ENCODE measurements around the gene PHYHD1.
A peak's percentile ranks its signal among the peaks of the same experiment; 100 is the strongest.
"Not testable (repeated sequence)": the region's sequence is repeated elsewhere in the genome, so short reads cannot be mapped to it uniquely, and the experiment has no call there.

The PHYHD1 gene

DNA sequence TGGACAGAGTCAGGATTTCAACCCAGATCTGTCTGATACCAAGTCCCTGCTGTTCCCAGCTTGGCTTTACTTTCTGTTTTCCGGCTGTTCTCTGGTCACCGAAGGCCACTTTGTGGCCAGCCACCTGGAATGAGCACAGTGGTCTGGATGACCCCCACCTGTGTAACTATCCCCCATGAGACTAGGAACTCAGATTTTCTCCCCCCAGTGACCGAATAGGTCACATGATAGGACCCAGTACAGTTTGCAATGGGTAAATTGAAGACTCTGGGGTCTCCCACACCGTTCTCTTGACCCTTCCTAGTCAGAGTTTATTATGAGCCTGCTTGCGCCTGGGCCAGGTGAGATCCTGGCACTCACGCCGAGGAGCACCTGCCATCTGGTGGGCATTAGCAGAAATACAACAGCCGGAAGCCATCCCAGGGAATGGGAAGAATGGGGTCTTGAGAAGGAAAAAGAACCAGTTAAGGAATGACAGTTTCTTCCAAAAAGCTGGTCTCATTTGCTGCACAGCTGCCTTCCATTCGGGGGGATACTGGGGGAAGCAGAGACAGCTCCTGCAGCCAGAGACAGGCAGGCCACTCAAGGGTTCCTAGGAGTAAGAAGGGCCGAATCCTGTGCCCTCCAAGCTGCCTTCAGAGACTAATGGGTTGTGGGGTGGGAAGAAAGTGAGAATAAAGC, 7.1 kb downstream of the PHYHD1 start:
- peak; percentile 31 for DNase-seq

DNA sequence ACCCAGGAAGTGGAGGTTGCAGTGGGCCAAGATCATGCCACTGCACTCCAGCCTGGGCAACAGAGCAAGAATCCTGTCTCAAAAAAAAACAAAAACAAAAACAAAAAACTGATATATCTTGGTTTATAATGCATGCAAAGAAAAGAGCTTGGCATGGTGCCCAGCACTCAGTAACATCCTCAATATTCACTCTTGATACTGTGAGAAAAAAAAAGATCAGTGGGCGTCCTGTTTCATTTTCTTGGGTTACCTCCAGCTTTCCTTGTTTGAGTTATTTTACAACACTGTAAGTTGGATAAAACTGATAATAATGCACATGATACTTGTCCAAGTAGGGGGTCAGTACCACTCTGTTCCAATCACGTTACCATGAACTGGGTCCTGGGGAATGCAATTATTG, 7.8 kb downstream of the PHYHD1 start:
- no peak for DNase-seq

DNA sequence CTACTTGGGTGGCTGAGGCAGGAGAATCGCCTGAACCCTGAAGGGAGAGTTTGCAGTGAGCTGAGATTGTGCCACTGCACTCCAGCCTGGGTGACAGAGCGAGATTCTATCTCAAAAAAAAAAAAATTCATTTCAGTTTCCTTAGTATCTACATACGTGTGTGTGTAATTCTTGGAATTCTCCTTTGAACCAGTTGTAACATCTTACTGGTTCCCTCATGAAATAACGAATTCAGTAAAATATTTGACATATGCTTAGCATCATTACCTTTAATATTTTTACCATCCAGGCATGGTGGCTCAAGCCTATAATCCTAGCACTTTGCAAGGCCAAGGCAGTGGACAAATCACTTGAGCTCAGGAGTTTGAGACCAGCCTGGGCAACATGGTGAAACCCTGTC, 8.8 kb downstream of the PHYHD1 start:
- DNase-seq = no peak

DNA sequence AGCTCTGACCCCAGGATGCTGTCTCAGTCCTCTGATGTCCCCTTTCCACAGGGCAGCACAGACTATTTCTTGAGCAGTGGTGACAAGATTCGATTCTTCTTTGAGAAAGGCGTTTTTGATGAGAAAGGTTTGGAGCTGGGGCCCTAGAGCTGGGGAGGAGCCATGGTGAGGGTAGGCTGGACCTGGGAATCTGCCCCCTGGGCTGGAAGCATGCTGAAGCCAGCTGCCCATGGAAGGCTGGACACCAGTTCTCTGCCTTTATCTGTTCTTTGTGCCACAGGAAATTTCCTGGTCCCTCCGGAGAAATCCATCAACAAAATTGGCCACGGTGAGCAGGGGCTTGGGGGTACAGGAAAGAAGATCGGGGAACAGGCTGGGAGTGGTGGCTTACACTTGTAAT, 12.9 kb downstream of the PHYHD1 start:
- DNase-seq = no peak

DNA sequence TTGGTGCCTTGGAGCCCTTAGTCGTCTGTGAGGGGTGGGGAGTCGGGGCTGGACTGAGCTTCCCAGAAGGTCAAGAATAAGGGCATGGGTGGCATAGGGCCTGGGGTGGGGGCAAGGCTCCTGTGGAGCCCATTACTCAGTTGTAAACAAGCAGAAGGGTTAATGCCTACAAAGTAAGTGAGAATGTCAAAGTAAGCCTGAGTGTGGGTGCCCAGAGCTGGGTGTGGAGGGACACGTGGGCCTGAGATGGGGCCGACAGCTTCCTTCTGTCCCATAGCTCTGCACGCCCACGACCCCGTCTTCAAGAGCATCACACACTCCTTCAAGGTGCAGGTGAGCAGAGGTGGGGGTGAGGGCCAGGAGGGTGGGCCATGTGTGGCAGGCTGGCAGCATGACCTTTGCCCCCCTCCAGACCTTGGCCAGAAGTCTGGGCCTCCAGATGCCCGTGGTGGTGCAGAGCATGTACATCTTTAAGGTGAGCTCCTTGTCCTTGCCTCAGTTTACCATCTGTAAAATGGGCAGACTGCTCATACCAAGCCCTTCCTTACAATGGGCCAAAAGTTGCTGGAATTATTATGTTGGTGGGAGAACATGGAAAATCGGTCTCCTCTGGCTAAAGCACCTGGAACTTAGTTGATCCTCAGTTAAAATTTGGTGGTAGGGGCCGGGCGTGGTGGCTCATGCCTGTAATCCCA, 15.5 kb downstream of the PHYHD1 start:
- DNase-seq = no peak

DNA sequence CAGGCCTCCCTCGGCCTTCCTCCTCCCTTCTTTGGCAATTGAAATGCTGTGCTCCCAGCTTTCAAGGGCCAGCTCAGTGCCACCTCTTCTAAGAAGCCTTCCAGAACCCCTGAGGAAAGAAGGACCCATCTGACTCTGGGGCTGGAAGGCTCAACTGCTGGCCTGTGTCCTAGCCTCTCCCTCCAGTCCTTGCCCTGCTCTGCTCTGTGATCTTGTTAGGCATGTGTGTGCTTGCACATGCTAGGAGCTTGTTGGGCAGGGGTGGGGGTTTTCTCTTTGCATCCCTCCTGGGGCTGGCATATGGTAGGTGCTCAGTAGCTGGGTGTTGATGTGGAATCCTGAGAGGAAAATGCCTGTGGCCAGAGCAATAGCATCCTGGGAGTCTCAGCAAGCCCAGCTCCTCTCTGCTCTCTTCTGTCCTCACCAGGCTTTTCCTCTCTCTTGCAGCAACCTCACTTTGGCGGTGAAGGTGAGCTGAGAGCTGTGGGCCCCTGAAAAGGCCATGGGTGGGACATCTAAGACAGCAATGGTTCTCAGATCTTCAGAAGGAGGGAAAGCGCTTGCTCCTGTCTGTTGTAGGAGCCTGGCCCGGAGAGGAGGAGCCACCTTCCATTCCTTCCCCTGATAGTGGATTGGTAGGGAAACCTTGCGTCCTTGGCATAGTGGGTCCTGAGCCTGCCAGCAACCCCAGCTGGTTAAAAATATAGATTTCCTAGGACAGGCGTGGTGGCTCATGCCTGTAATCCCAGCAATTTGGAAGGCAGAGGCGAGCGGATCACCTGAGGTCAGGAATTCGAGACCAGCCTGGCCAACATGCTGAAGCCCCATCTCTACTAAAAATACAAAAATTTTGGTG, 16.8 kb downstream of the PHYHD1 start:
- DNase-seq = no peak

DNA sequence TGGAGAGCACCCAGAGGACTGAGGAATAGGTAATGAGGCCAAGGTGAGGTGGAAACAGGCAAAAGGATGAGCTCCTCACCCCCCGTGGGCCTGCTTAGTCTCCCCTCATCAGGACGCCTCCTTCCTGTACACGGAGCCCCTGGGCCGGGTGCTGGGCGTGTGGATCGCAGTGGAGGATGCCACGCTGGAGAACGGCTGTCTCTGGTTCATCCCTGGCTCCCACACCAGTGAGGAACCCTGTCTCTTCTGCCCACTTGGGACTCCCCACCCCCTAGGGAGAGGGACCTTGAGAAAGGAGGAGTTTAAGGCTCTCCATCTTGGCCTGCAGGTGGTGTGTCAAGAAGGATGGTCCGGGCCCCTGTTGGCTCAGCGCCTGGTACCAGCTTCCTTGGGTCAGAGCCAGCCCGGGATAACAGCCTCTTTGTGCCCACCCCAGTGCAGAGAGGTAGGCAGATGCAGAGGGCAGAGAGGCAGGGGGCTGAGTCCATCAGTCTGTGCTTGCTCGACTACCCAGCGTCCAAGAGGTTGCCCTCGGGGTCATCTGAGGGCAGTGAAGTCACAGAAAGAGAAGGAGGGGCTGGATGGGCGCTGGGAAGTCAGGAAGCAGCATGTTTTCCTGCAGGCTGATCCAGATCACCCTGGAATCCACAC, 19.6 kb downstream of the PHYHD1 start:
- no peak for DNase-seq

DNA sequence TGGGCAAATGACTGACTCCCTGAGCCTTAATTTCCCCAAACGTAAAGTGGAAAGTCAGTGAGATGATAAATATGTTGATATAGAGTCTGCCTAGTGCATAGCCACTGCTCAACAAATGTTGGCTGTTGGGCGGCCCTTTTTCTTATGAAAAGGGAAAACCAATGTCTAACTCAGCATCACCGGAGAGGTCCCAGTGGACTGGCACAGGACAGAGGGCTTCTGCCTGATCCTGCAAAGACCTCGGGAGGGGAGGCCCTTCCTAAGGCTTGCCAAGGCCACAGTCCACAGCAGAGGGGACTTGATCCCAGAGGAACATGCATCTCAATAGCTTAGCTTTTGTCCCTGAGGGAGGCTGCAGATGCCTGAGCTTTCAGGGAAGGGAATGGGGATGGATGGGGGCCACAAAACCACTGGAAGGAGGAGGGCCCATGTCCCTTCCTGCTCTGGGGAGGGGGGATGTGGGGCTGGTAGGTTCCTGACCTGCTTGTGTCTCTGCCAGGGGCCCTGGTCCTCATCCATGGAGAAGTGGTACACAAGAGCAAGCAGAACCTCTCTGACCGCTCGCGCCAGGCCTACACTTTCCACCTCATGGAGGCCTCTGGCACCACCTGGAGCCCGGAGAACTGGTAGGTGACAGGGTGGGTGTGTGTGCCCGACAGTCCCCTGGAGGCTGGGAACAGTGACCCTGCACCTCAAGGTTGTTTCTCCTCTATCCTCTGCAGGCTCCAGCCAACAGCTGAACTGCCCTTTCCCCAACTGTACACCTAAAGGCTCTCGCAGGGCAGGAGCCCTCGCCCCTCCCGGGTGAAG, 20.4 kb downstream of the PHYHD1 start:
- DNase-seq = no peak

DNA sequence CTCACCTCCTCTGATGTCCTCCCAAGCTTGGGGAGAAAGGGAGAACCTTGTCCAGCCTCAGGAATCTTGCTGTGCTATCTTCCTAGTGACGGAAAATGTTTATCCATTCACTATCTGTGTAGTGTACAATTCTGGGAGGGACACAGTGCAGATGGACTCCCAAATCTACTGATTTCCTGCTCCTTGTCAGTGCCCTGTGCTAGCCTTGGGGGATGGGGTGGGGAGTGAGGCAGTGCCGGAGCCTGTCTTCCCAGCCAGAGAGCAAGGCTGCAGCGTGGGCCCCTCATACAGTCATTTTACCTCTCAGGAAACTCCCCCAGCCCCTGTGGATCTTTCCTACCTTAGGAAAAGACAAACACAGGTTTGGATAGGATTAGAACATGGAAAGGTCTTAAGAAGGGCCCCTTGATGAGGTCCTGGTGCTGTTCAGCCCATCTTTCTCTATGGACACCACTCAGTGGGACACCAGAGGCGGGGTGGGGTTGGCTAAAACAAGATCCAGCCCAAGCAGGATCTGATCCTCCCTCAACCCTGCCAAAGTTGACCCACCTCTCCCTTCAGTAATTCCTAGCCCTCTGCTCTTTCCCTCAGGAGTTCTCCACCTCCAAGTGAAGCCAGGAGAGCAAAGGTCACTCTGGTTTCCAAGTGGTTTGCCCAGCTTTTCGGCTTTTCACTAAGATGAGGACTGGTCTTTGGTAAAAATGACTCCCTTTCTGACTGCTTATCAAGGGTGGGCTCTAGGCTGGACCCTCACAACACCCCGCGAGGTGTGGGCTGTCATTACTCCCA, 23.2 kb downstream of the PHYHD1 start:
- no peak for DNase-seq

DNA sequence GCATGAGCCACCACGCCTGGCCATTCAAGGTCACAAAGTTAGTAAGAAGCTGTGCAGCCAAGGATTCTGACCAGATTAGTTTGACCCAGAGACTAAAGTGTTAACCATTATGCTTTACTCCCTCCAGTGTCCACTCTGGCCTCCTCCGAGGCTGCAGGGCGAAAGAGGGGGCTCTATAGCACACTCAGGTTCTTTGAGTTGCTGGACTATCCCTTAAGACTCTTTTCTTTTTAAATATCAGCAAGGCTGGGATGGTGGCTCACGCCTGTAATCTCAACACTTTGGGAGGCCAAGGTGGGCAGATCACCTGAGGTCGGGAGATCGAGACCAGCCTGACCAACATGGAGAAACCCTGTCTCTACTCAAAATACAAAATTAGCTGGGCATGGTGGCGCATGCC, 24.2 kb downstream of the PHYHD1 start:
- not testable (repeated sequence) for DNase-seq

DNA sequence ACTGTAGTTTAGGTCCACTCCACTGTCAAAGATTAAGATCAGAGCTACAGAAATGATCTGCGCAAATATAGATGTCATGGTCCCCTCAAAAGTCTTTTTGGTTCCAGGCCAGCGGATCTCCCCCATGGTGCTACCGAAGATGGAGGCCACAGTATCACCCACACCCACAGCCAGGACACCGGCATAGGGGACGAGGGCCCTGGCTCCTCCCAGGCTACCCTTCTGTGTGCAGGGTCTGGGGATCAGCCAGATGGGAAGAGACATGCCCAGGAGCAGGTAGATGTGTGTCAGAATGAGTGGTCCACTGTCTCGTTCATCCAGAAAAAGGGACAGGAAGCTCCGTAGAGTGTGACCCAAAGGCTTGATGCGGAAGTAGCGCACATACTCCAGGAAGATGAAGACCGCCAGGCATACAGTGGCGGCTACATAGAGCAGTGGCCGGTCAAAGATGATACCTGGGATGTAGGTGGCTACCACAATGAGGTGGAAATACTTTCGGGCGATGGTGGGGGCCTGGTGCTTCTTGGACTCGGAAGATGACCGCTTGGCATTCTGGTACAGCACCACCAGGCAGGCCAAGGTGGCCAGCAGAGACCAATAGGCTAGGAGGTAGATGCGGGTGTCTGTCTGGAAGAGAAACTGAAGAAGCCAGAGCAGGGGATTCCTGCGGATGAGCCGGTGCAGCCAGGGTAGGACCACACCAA, 25.2 kb downstream of the PHYHD1 start:
- no peak for DNase-seq

DNA sequence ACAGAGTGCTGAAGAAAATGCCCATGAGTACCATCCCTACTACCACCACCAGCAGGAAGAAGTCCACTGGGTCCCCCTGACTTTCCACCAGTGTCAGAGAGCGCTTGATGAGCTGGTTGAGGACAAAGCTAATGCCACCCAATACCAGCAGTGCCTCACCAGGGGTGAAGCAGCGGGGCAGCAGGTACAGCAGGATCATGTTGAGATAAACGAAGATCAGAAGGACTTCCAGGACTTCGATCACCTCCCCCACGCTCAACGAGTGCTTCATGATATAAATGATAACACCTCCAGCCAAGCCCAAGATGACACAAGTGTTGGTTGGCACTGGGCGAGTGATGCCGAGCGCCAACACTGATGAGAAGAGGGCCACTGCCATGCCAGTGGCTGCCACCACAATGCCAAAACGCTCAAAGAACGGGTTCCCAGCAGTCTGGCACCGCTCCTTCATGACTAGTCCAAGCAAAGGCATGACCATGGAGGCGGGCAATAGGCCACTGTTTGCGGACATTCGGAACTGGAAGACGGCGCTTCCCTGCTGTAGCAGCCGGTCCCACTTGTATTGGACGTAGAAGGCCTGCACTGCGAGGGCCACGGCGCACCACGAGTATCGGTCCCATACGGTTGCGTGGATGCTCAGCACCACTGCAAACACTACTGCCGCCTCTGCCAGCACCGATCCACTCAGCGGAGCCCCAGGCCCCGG, 25.9 kb downstream of the PHYHD1 start:
- peak; percentile 30 for DNase-seq

DNA sequence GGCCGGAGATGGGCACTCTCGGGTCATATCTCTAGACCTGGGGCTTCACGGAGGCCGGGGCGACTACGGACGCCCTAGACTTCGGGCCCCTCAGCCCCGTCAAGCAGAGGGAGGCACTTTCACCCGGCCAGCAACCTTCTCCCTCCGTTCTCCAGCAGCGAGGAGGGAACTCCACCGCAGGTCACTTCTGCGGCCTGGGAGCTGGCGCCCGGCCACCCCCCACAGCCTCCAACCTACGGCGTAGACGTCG, 26.4 kb downstream of the PHYHD1 start:
- DNase-seq = no peak

DNA sequence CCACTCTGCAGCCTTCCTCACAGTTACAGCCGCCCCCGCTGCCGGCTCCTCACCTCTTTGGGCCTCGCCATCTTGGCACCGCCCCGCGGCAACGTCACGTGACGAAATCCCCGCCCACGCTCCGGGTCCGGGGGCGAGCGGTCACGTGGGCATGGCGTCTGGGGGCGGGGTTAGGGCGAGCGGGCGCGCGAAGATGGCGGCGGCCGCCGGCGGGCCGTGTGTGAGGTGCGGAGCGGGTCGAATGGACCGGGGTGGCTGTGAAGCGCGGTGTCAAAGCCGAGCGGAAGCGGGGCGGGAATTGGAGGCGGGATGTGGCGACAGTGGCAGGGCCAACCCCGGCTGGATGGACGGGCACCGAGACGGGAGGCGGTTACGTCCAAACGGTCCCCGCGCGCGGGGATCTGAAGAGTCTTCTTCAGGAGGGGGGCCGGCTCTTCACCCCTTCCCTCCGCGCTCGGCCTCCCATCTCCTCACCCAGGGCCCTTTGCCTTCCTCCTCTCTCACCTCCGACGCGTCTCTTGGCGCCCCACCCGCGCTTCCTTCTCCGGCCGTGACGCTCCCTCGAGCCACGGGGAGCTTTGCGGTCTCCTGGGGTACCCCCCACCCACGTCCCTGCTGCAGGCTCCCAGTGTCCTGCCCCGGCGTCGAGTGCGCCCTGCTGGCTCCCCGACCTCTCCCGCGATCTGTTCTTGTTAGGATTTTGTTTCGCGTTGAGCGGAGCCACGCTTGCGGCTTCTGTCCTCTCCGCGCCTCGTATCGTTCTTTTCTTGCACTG, 26.9 kb downstream of the PHYHD1 start, which contains the start of the genes DOLK and NUP188:
Gene DOLK, minus strand, starts transcription at position 77 of the 775 bp plus-strand sequence. CDS start 300 bp downstream, outside the sequence.
Gene NUP188, plus strand, starts transcription at position 173 of the 775 bp plus-strand sequence. Its CDS starts 21 bp downstream, at position 194.
- DNase-seq = peak; percentile 91

DNA sequence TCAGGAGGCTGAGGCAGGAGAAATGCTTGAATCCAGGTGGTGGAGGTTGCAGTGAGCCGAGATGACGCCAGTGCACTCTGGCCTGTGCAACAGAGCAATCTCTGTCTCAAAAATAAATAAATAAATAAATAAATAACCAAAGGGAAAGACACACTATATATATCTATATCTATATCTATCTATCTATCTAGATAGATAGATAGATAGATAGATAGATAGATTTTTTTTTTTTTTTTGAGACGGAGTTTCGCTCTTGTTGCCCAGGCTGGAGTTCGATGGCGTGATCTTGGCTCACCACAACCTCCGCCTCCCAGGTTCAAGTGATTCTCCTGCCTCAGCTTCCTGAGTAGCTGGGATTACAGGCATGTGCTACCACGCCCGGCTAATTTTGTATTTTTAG, 40.6 kb downstream of the PHYHD1 start:
- not testable (repeated sequence) for DNase-seq

DNA sequence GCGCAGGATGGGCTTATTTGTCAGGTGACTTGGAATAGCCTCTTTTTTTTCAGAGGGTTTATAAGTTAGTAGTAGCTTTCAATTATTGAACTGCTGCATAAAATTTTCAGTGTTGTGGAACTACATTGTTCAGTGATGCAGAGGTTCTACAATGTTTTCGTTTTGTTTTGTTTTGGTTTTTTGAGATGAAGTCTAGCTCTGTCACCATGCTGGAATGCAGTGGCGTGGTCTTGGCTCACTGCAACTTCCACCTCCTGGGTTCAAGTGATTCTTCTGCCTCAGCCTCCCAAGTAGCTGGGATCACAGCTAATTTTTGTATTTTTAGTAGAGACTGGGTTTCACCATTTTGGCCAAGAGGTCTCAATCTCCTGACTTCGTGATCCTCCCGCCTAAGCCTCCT, 48.7 kb downstream of the PHYHD1 start:
- no peak for DNase-seq

DNA sequence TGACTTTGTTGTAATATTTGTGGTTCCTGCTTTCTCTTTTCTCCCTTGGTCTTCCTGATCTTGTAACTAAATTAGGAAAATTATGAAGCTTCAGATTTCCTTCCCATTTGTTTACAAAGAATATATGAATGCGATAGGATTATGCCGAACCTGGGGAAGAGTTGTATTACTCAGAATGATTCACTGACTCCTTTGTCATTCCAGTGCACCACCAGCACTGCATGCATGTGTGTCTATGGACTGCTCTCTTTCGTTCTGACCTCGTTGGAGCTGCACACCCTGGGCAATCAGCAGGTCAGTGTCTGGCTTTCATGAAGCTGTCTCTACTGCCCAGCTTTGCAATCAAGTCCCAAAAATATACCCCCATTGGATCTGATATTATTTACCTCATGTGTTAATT, 52.2 kb downstream of the PHYHD1 start:
- DNase-seq = no peak

DNA sequence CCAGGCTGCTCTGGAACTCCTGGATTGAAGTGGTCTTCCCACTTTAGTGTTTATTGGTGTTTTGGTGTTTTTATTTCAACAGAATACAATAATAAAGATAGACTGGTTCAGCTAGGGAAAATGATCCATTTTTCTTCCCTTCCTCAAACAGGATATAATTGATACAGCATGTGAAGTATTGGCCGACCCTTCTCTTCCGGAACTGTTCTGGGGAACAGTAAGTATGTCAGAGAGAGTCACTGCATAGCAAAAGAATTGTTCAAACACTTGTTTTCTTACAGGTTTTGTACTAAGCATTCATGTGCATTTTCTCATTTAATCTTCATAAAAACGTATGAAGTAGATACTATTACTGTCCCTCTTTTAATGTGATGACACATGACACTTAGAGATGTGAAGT, 58.3 kb downstream of the PHYHD1 start:
- no peak for DNase-seq

DNA sequence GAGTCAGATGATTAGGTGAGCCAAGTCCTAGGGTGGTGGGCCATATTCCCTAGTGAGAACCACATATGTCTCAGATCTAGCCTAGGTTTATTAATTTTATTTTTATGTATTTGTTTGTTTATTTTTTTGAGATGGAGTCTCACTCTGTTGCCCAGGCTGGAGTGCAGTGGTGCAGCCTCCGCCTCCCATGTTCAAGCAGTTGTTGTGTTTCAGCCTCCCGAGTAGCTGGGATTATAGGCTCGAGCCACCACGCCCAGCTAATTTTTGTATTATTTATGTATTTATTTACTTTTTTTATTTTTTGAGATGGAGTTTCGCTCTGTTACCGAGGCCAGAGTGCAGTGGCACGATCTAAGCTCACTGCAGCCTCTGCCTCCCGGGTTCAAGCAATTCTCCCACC, 62.8 kb downstream of the PHYHD1 start:
- DNase-seq = no peak

DNA sequence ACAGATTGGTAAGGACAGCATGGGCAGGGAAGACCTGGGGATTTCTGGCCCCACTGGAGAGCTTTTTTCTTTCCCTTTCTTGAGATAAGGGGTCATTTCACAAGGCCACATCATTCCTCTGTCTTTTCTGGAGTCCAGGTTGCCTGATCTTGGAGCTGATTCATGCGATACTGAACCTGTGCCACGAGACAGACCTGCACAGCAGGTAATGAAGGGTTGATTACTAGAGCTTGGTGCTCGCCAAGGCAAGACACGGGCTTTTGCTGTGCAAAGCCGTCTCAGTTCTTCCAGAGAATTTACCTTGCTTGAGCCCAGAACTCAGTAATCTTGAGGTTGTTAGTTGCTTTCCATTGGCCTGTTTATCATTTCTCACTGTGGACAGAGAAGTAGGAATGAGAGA, 65.9 kb downstream of the PHYHD1 start:
- DNase-seq = no peak

All from NCI-H2029 (cell line).